Lung (tissue), 12 donors: ENCODE results near the gene B4GALNT2. TPM values are rescaled to one million over a fixed set of nuclear protein-coding genes. Genes with fewer than 3 reads are reported as not detected.

ENCODE experiments used
- ATAC-seq: fragments of 200-7000 bp; cut with Tn5 transposase; one replicate; pipeline ENCODE4 v1.9.1; 2020; ENCODE audit warnings: moderate number of reproducible peaks; ENCODE audit not compliant: insufficient read depth, low FRiP score
- DNase-seq, 3 donors: peaks; one replicate each; pipeline ENCODE4 v3.0.0-alpha.2; 2013 to 2017
- H3K27ac ChIP-seq, 2 donors: one replicate each; pipeline ENCODE4 v1.5.1; 2013; ENCODE audit warnings: mild to moderate bottlenecking in 2 of 2, moderate library complexity in 2 of 2, control low read depth in 1 of 2, inconsistent platforms in 1 of 2, low read depth in 1 of 2, low read length in 1 of 2
- H3K27me3 ChIP-seq, 3 donors: one replicate each; pipeline ENCODE4 v1.5.1; 2013; ENCODE audit warnings: low read length in 2 of 3; ENCODE audit not compliant: control insufficient read depth in 3 of 3, insufficient read depth in 3 of 3
- H3K36me3 ChIP-seq, 4 donors: one replicate each; pipeline ENCODE4 v1.5.1; 2013; ENCODE audit warnings: low read length in 4 of 4, mild to moderate bottlenecking in 1 of 4, moderate library complexity in 1 of 4; ENCODE audit not compliant: control insufficient read depth in 4 of 4, insufficient read depth in 4 of 4
- H3K4me1 ChIP-seq, 5 donors: one replicate each; pipeline ENCODE4 v1.5.1; 2013; ENCODE audit warnings: low read length in 5 of 5, mild to moderate bottlenecking in 2 of 5, moderate library complexity in 1 of 5; ENCODE audit not compliant: control insufficient read depth in 5 of 5, insufficient read depth in 5 of 5
- H3K4me3 ChIP-seq: one replicate; pipeline ENCODE4 v1.5.1; 2013; ENCODE audit warnings: mild to moderate bottlenecking, control low read depth, moderate library complexity
- H3K9ac ChIP-seq, 2 donors: one replicate each; pipeline ENCODE4 v1.5.1; 2013; ENCODE audit warnings: low read length in 2 of 2, control low read depth in 1 of 2; ENCODE audit not compliant: insufficient read depth in 1 of 2
- H3K9me3 ChIP-seq, 4 donors: one replicate each; pipeline ENCODE4 v1.5.1; 2013; ENCODE audit warnings: low read length in 3 of 4, mild to moderate bottlenecking in 1 of 4, moderate library complexity in 1 of 4; ENCODE audit not compliant: control insufficient read depth in 4 of 4, insufficient read depth in 3 of 4
- WGBS, 2 donors: extraction: QIAGEN DNeasy Blood & Tissue Kit; methylation state at CpG; one replicate each; pipeline ENCODE4 v1.1.7; 2013; 5-methylcytosine and 5-hydroxymethylcytosine counted together
- polyA plus RNA-seq, 2 donors: library from polyadenylated mRNA; stranded (reverse); fragments of 200-250 nt; gene quantifications; one replicate each; pipeline ENCODE4 v1.2.1, GENCODE V29; 2013
- total RNA-seq, 2 donors: library from RNA; depleted of rRNA in 1 of 2; stranded (reverse); fragments of >200 nt in 1 of 2; gene quantifications; one replicate each; pipeline ENCODE4 v1.2.1, GENCODE V29; 2014 to 2021
- TF ChIP-seq, protein P1 (sequence below): IDR thresholded peaks from 2 replicates; pipeline ENCODE4 v1.5.1; 2012; ENCODE audit warnings: mild to moderate bottlenecking; ENCODE audit errors: control extremely low read depth, extremely low read depth
- donor health status: control.
- donor health status: control.
- donor health status: Bipolar disorder and iron deficiency.
- donor health status: healthy.
- donor health status: DM: yes; HTN: yes; CAD: no.

B4GALNT2 gene
- total and polyA plus RNA-seq, 4 donors, result 0.08 to 0.25 (median 0.15) TPM; not detected in 1

DNA sequence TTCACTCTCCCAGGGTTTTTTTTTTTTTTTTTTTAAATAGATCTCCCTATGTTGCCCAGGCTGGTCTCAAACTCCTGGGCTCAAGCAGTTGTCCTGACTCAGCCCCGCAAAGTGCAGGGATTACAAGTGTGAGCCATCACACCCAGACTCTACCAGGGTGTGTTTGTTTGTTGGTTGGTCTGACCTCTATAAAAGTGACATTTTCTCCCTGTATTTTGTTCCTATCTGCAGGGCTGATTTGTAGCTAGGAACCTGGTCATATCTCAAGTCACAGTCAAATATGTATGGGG is 46.3 kb upstream of the B4GALNT2 start:
- H3K4me3 ChIP-seq, result no peak overlapping the region
- TF ChIP-seq, protein P1, sequence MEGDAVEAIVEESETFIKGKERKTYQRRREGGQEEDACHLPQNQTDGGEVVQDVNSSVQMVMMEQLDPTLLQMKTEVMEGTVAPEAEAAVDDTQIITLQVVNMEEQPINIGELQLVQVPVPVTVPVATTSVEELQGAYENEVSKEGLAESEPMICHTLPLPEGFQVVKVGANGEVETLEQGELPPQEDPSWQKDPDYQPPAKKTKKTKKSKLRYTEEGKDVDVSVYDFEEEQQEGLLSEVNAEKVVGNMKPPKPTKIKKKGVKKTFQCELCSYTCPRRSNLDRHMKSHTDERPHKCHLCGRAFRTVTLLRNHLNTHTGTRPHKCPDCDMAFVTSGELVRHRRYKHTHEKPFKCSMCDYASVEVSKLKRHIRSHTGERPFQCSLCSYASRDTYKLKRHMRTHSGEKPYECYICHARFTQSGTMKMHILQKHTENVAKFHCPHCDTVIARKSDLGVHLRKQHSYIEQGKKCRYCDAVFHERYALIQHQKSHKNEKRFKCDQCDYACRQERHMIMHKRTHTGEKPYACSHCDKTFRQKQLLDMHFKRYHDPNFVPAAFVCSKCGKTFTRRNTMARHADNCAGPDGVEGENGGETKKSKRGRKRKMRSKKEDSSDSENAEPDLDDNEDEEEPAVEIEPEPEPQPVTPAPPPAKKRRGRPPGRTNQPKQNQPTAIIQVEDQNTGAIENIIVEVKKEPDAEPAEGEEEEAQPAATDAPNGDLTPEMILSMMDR, result no peak
- no peak overlapping the region for H3K9ac ChIP-seq
- WGBS, 2 donors, result 50 to 56% methylated on average over 1 of the region's 1 CpG
- H3K4me1 ChIP-seq, result no peaks in the 10 kb centered on the region
- no peaks in the 10 kb centered on the region for H3K9me3 ChIP-seq
- peaks cover 0 to 2% (median 1%) of the 10 kb centered on the region in 3 donors for H3K27me3 ChIP-seq
- no peak overlapping the region for H3K27ac ChIP-seq
- no peaks in the 10 kb centered on the region for H3K36me3 ChIP-seq
- DNase-seq (no peak), ATAC-seq (no peak)

DNA sequence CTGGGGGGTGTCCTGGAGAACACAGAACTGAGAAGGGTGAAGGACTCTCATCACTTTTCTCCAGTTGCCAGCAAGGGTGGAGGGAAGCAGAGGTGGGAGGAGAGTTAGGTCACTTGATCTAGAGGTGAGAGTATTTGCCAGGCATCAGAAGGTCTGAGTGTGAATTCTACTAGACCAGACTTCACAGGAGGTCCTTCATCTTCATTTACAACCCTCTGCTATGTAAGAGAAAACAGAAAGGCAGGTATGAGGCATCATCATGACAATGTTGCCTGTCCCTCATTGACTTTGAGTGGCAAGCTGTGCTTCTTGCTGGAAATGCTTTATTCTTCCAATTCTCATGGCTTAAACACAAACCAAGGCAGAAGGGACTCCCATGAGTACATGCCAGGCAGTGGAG is 45.9 kb upstream of the B4GALNT2 start:
- H3K27ac ChIP-seq, result no peak overlapping the region
- DNase-seq, result no peak
- peaks cover 0 to 2% (median 0%) of the 10 kb centered on the region in 3 donors for H3K27me3 ChIP-seq
- H3K9ac ChIP-seq, result no peak overlapping the region
- no peaks in the 10 kb centered on the region for H3K9me3 ChIP-seq
- ATAC-seq, result no peak
- H3K4me3 ChIP-seq, result no peak overlapping the region
- TF ChIP-seq, protein P1, result no peak
- no peaks in the 10 kb centered on the region for H3K36me3 ChIP-seq
- no peaks in the 10 kb centered on the region for H3K4me1 ChIP-seq

DNA sequence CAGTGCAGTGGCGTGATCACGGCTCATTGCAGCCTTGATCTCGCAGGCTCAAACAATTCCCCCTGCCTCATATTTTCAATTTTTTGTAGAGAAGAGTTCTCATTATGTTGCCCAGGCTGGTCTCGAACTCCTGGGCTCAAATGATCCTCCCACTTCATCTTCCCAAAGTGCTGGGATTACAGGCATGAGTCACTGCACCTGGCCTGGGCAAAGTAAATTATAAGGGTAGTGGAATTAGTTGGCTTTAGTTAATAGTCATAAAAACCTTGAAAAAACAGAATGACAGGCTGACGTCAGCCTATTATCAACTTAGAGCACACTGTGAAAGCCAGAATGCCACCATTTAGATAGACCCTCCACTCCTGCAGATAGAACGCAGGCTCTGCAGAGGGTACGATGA is 43.5 kb upstream of the B4GALNT2 start:
- Histone ChIP-seq H3K4me1 (no peaks in the 10 kb centered on the region), H3K4me3 (no peak overlapping the region), H3K9me3 (no peaks in the 10 kb centered on the region), H3K9ac (no peak overlapping the region), H3K27me3 (peaks cover 0 to 2% (median 0%) of the 10 kb centered on the region in 3 donors), H3K36me3 (no peaks in the 10 kb centered on the region), H3K27ac (no peak overlapping the region)
- ATAC-seq (no peak), DNase-seq (no peak)
- WGBS, 2 donors, result 94% methylated on average over 7 of the region's 7 CpGs
- TF ChIP-seq, protein P1, result no peak

DNA sequence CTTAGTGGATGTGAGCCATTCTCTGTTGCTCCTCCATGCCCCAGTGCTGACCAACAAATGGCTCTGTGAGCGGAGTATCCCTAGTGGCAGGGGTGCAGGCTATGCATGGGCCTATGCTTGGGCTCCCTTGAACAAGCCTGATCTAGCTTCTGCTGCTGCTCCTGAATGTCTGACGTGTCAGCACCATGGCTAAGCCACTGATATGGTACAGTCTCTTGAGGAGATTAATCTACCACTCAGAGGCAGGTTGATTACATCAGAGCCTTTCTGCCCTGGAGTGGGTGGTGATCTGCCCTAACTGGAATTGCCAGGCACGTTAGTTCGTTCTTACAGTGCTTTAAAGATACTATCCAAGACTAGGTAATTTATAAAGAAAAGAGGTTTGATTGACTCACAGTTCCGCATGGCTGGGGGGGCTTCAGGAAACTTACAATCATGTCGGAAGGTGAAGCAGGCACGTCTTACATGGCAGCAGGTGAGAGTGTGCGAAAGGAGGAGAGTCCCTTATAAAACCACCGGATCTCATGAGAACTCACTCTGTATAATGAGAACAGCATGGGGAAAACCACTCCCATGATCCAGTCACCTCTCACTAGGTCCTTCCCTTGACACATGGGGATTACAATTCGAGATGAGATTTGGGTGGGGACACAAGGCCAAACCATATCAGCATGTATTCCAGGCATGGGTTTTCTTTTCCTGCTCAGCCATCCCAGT is 41.5 kb upstream of the B4GALNT2 start:
- Histone ChIP-seq H3K9me3 (no peaks in the 10 kb centered on the region), H3K36me3 (no peaks in the 10 kb centered on the region), H3K27me3 (peaks cover 0 to 2% (median 0%) of the 10 kb centered on the region in 3 donors), H3K4me1 (no peaks in the 10 kb centered on the region), H3K27ac (no peak overlapping the region), H3K4me3 (no peak overlapping the region), H3K9ac (no peak overlapping the region)
- 77 to 80% methylated on average over 10 of the region's 10 CpGs for WGBS, 2 donors
- no peak for DNase-seq
- no peak for ATAC-seq
- TF ChIP-seq, protein P1, result no peak
